Activated T-helper 2 cell treated with anti-CD3 and anti-CD28 coated beads, Interferon-gamma antibody, Interleukin-2, Interleukin-4, amounts not matched to agents 10 μg/mL and 5 μg/mL and 100 μg/mL, durations not matched to agents 14 hours and 24 hours and 36 hours (primary cell): ENCODE results near the gene SFMBT1. TPM values are rescaled to one million over a fixed set of nuclear protein-coding genes. Genes with fewer than 3 reads are reported as not detected.
"Not testable (repeated sequence)": the region's sequence is repeated elsewhere in the genome, so short reads cannot be mapped to it uniquely, and the experiment has no call there.

Experiments used
- DNase-seq: peaks from one replicate; pipeline ENCODE4 v3.0.0; 2021; ENCODE audit warnings: low spot score
- H3K27ac Mint-ChIP-seq: one replicate; pipeline ENCODE4 v1.8.0; 2021; ENCODE audit warnings: mixed read lengths
- H3K27me3 Mint-ChIP-seq: one replicate; pipeline ENCODE4 v1.8.0; 2021; ENCODE audit warnings: low read depth, mixed read lengths
- H3K36me3 Mint-ChIP-seq: one replicate; pipeline ENCODE4 v1.8.0; 2021; ENCODE audit warnings: low read depth, mixed read lengths
- H3K4me1 Mint-ChIP-seq: one replicate; pipeline ENCODE4 v1.8.0; 2021; ENCODE audit warnings: low read depth, mixed read lengths
- H3K4me3 Mint-ChIP-seq: one replicate; pipeline ENCODE4 v1.8.0; 2021; ENCODE audit warnings: low read depth, mild to moderate bottlenecking, moderate library complexity, mixed read lengths
- H3K9me3 Mint-ChIP-seq: one replicate; pipeline ENCODE4 v1.8.0; 2021; ENCODE audit warnings: mixed read lengths
- intact Hi-C: fragments of 100-400 bp; cut with micrococcal nuclease; formaldehyde crosslinking; loops from one replicate; pipeline ENCODE4 v1.15.1; 2023
- total RNA-seq: library from RNA; stranded (reverse); gene quantifications from 2 replicates; pipeline ENCODE4 v1.2.3, GENCODE V29; 2022

Gene SFMBT1
- total RNA-seq, 1 donor from 2014 or later: 23.4 TPM

DNA sequence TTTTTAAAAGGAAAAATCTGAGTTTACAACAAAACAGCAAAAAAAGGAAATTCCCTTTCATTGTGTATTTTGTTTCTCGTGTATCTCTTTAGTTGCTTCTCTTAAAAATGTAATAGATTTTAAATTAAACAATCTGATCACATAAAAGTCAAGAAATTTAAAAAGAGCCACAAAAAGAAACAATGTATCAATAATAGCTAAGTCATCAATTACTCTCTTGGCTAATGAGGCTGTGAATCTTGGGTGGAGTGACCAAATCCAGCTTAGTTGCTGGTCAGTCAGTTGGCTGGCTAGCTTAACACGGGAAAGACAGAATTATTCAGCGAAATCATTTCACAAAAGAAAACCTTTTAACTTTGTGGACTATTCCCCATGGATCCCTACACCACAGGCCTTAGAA lies 3.2 kb downstream of the SFMBT1 start:
- Mint-ChIP-seq H3K27me3 (peaks cover 8% of the 10 kb centered on the region), H3K27ac (no peak overlapping the region), H3K36me3 (peaks cover 6% of the 10 kb centered on the region), H3K4me3 (no peak overlapping the region), H3K4me1 (peaks cover 50% of the 10 kb centered on the region), H3K9me3 (no peaks in the 10 kb centered on the region)
- intact Hi-C loops: loop anchor here (5.0 kb wide), 1 partner anchor 110 kb away; no protein-coding TSS in a partner anchor
- DNase-seq: no peak

- Mint-ChIP-seq H3K9me3 (no peaks in the 10 kb centered on the region), H3K27me3 (no peaks in the 10 kb centered on the region), H3K4me1 (peaks cover 57% of the 10 kb centered on the region), H3K27ac (no peak overlapping the region), H3K36me3 (peaks cover 6% of the 10 kb centered on the region), H3K4me3 (no peak overlapping the region)
- intact Hi-C loops: loop anchor here (5.0 kb wide), 1 partner anchor 108 kb away; no protein-coding TSS in a partner anchor
- DNase-seq: no peak
These were observed 5.5 kb downstream of the SFMBT1 start for GRCh38 chr3:53040351-53040820.

- H3K9me3 Mint-ChIP-seq: no peaks in the 10 kb centered on the region
- no peak overlapping the region for H3K27ac Mint-ChIP-seq
- intact Hi-C loops: no loop called here
- DNase-seq: no peak
- H3K4me3 Mint-ChIP-seq: no peak overlapping the region
- no peaks in the 10 kb centered on the region for H3K27me3 Mint-ChIP-seq
- H3K4me1 Mint-ChIP-seq: peaks cover 53% of the 10 kb centered on the region
- H3K36me3 Mint-ChIP-seq: peaks cover 2% of the 10 kb centered on the region
These were observed 6.5 kb downstream of the SFMBT1 start for GRCh38 chr3:53039376-53039752.

DNA sequence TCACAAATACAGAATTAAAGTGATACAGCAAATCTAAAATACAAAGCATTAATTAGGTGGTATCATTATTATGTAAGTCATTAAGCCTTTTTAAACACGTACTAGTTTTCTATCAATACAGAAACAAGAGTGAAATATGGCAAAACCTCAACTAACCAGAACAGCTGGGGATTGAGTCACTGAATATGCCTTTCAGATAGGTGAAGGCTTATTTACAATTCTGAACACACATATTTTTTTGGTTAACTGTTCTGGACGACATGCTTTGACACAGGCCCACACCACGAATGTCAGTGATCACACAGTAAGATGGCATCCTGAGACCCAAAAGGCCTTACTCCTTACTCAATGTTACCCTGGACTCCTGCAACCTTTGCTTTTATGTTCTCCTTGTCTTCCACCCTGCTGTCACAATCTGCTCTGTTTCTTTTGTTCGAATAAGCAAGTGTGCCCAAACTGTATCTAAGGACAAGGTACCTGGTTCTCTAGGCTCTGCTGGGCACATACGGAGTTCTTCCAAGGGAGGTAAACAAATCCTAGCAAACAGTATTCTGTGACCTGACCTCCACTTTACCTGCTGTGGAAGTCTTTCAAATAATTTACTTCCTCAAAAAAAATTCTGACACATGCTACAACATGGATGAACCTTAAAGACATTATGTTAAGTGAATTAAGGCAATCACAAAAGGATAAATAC lies 7.0 kb downstream of the SFMBT1 start:
- Mint-ChIP-seq H3K4me3 (no peak overlapping the region), H3K36me3 (no peaks in the 10 kb centered on the region), H3K27me3 (no peaks in the 10 kb centered on the region), H3K9me3 (no peaks in the 10 kb centered on the region), H3K4me1 (peaks cover 49% of the 10 kb centered on the region), H3K27ac (no peak overlapping the region)
- no peak for DNase-seq
- intact Hi-C loops: no loop called here

- Mint-ChIP-seq H3K4me3 (no peak overlapping the region), H3K4me1 (peaks cover 39% of the 10 kb centered on the region), H3K27me3 (no peaks in the 10 kb centered on the region), H3K27ac (no peak overlapping the region), H3K9me3 (no peaks in the 10 kb centered on the region), H3K36me3 (peaks cover 3% of the 10 kb centered on the region)
- intact Hi-C loops: no loop called here
- DNase-seq: no peak
These were observed 9.9 kb downstream of the SFMBT1 start for GRCh38 chr3:53035825-53036619.

GRCh38 chr3:53035018-53035417 lies 10.9 kb downstream of the SFMBT1 start:
- not testable (repeated sequence) for H3K36me3 Mint-ChIP-seq, H3K4me3 Mint-ChIP-seq

DNA sequence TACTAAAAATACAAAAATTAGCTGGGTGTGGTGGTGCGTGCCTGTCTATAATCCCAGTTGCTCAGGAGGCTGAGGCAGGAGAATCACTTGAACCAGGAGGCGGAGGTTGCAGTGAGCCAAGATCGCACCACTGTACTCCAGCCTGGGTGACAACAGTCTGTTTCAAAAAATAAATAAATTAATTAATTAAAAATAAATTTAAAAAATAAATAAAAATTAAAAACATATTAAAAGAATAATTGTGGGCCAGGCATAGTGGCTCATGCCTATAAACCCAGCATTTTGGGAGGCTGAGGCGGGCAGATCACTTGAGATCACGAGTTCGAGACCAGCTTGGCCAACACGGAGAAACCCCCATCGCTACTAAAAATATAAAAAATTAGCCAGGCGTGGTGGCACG lies 11.5 kb downstream of the SFMBT1 start:
- H3K4me3 Mint-ChIP-seq, intact Hi-C loops, H3K9me3 Mint-ChIP-seq, H3K36me3 Mint-ChIP-seq, H3K27me3 Mint-ChIP-seq, H3K27ac Mint-ChIP-seq, DNase-seq: not testable (repeated sequence)
- H3K4me1 Mint-ChIP-seq: peaks cover 38% of the 10 kb centered on the region

More at GRCh38 chr3:53035018-53035417, 10.9 kb downstream of the SFMBT1 start:
- DNase-seq, intact Hi-C loops, H3K27me3 Mint-ChIP-seq, H3K9me3 Mint-ChIP-seq, H3K27ac Mint-ChIP-seq: not testable (repeated sequence)
- H3K4me1 Mint-ChIP-seq: peaks cover 38% of the 10 kb centered on the region

GRCh38 chr3:53032609-53033008 lies 13.3 kb downstream of the SFMBT1 start:
- DNase-seq: no peak
- Mint-ChIP-seq H3K27me3 (no peaks in the 10 kb centered on the region), H3K4me1 (peaks cover 25% of the 10 kb centered on the region), H3K36me3 (peaks cover 5% of the 10 kb centered on the region), H3K9me3 (no peaks in the 10 kb centered on the region), H3K4me3 (no peak overlapping the region), H3K27ac (no peak overlapping the region)
- intact Hi-C loops: no loop called here

- no peak for DNase-seq
- no peaks in the 10 kb centered on the region for H3K9me3 Mint-ChIP-seq
- no peak overlapping the region for H3K27ac Mint-ChIP-seq
- no peak overlapping the region for H3K4me3 Mint-ChIP-seq
- intact Hi-C loops: no loop called here
- peaks cover 18% of the 10 kb centered on the region for H3K4me1 Mint-ChIP-seq
- H3K27me3 Mint-ChIP-seq: no peaks in the 10 kb centered on the region
- peaks cover 5% of the 10 kb centered on the region for H3K36me3 Mint-ChIP-seq
These were observed 15.0 kb downstream of the SFMBT1 start for GRCh38 chr3:53030619-53031449.

DNA sequence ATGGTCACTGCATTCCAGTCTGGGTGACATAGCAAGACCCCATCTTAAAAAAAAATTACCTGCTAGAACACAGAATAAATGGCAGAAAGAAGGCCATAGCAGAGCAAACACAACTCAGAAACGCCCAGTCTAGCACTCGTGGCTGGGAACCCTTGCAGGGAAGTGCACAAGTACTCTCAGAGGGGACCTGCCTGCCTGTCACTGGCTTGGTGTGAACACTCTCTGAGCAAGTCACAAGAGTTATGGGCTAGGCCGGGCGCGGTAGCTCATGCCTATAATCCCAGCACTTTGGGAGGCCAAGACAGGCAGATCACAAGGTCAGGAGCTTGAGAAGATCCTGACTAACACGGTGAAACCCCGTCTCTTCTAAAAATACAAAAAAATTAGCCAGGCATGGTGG lies 17.2 kb downstream of the SFMBT1 start:
- H3K27me3 Mint-ChIP-seq: no peaks in the 10 kb centered on the region
- H3K9me3 Mint-ChIP-seq: no peaks in the 10 kb centered on the region
- DNase-seq: no peak
- peaks cover 24% of the 10 kb centered on the region for H3K4me1 Mint-ChIP-seq
- H3K27ac Mint-ChIP-seq: no peak overlapping the region
- peaks cover 10% of the 10 kb centered on the region for H3K36me3 Mint-ChIP-seq
- H3K4me3 Mint-ChIP-seq: no peak overlapping the region
- intact Hi-C loops: no loop called here

DNA sequence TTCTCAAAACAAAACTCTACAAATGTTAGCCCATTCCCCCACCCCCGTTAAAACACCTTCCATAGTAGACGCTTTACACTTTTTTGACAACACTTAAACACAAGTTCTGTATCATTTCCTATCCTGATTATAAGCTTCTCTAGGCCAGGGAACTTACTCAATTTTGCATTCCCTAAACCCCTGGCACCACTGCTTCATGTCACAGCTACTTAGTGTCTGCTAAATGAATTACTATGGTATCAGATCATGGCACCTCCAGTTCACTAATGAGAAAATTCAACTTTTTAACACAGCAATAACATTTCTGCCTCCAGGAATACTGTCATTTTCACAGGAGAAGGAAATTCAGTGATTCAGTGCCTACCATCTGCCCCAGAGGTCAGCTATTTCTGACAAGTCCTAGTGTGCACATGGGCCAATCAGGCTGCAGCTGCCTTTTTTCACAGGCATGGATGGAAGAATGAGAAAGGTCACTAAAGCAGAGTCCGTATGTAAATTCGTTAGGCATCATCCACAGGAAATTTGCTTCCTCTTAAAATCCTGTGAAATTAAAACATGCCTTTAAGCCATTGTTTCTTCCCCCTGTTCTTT lies 18.5 kb downstream of the SFMBT1 start:
- DNase-seq: no peak
- Mint-ChIP-seq H3K4me1 (peaks cover 35% of the 10 kb centered on the region), H3K27me3 (no peaks in the 10 kb centered on the region), H3K4me3 (no peak overlapping the region), H3K36me3 (peaks cover 7% of the 10 kb centered on the region), H3K9me3 (no peaks in the 10 kb centered on the region), H3K27ac (no peak overlapping the region)
- intact Hi-C loops: no loop called here

- peaks cover 34% of the 10 kb centered on the region for H3K4me1 Mint-ChIP-seq
- H3K27me3 Mint-ChIP-seq: no peaks in the 10 kb centered on the region
- no peak overlapping the region for H3K27ac Mint-ChIP-seq
- no peak for DNase-seq
- no peak overlapping the region for H3K4me3 Mint-ChIP-seq
- no peaks in the 10 kb centered on the region for H3K9me3 Mint-ChIP-seq
- intact Hi-C loops: no loop called here
- peaks cover 8% of the 10 kb centered on the region for H3K36me3 Mint-ChIP-seq
These were observed 19.3 kb downstream of the SFMBT1 start for GRCh38 chr3:53026382-53027162.
